ENCODE results near the gene NDUFS7. TPM values are rescaled to one million over a fixed set of nuclear protein-coding genes. Genes with fewer than 3 reads are reported as not detected.

The NDUFS7 gene
- total RNA-seq, 2 experiments from 2014 or later: 98.7 to 101 TPM

- peaks cover 27% of the 10 kb centered on the region for H3K36me3 Mint-ChIP-seq
Measured at GRCh38 chr19:1360818-1361461, 22.8 kb upstream of the NDUFS7 start.

DNA sequence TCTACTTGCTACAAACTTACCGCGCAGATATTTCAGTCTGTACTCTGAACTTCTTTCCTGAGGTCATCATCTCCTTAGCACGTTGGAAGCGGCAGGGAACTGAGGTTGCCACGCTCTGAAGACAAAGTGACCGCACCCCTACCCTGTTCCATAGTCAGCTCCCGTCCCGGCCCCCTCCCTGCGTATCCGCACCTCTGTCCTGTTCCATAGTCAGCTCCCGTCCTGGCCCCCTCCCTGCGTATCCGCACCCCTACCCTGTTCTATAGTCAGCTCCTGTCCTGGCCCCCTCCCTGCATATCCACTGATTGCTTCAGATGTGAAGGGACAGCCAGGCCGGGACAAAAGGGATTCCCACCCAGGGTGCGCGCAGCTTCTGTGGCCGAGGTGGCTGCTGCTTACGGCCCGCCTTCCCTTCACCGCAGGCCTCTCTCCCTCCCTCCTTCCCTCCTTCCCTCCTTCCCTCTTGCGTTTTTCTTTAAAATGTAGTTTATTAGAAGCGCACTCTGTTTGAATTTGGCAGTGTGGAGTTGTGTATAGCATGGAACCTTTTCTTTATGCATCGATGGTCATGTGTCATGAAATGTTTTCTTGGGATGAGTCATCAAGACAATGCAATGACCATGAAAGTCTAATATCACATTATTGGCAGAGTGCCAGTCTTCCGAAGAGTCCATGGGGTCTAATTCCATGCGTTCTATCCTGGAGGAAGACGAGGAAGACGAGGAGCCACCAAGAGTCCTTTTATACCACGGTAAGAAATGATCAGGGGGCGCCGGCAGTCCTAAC is 21.9 kb upstream of the NDUFS7 start:
- peaks cover 33% of the 10 kb centered on the region for H3K4me1 Mint-ChIP-seq
- no peaks in the 10 kb centered on the region for H3K9me3 Mint-ChIP-seq
- H3K27ac Mint-ChIP-seq: no peak overlapping the region
- DNase-seq: no peak
- H3K27me3 Mint-ChIP-seq: no peaks in the 10 kb centered on the region
- H3K4me3 Mint-ChIP-seq: no peak overlapping the region
- peaks cover 27% of the 10 kb centered on the region for H3K36me3 Mint-ChIP-seq

More at GRCh38 chr19:1360818-1361461, 22.8 kb upstream of the NDUFS7 start:
- Mint-ChIP-seq H3K4me1 (peaks cover 37% of the 10 kb centered on the region), H3K27me3 (no peaks in the 10 kb centered on the region), H3K9me3 (no peaks in the 10 kb centered on the region), H3K4me3 (no peak overlapping the region), H3K27ac (no peak overlapping the region)
- DNase-seq: no peak

DNA sequence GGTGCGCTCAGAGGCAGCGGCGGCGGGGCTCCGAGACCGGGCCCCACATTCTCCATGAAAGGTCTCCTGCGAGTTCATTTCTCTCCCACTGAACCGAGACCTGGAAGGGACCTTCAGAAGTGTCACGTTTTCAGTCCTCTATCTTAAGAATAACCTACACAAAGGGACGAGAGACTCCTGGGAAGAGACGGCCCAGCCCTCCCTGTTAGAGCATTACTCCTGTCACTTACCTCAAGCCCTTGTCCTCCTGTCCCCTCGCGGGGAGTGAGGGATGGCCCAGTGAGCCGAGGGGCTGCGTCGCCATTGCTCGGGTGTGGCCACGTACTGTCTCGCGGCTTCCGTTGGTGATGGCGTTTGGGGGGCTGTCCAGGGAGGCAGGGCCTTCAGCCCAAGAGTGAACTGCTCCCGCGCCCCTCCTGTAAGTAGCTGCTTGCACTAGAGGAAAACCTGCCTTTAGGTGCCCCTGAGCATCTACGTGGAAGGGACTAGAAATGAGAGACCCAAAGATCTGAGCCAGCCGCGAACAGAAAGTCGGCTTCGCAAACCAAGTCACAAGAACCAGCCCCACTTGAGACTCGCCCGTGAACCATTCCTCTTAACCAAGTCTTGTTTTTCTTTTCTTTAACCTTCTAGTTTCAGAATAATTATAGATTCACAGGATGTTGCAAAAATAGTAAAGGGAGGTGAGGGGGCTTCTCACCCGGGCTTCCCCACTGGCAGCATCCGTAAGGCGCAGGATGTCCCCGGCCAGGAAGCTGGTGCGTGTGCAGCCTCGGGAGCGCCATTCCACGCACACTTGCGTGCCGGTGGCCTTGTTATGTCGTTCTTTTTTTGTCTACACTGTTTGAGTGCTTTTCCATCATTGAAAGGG is 21.1 kb upstream of the NDUFS7 start:
- no peaks in the 10 kb centered on the region for H3K9me3 Mint-ChIP-seq
- H3K27ac Mint-ChIP-seq: peak overlapping the region; percentile 56
- peaks cover 33% of the 10 kb centered on the region for H3K4me1 Mint-ChIP-seq
- H3K27me3 Mint-ChIP-seq: no peaks in the 10 kb centered on the region
- no peak for DNase-seq
- peaks cover 27% of the 10 kb centered on the region for H3K36me3 Mint-ChIP-seq
- peak overlapping the region; percentile 3 for H3K4me3 Mint-ChIP-seq

GRCh38 chr19:1363599-1363998 is 20.1 kb upstream of the NDUFS7 start:
- no peak for DNase-seq
- no peaks in the 10 kb centered on the region for H3K27me3 Mint-ChIP-seq
- H3K36me3 Mint-ChIP-seq: peaks cover 25% of the 10 kb centered on the region
- peak overlapping the region; percentile 14 for H3K4me3 Mint-ChIP-seq
- H3K4me1 Mint-ChIP-seq: peaks cover 33% of the 10 kb centered on the region
- H3K9me3 Mint-ChIP-seq: no peaks in the 10 kb centered on the region
- peak overlapping the region; percentile 47 for H3K27ac Mint-ChIP-seq

GRCh38 chr19:1364070-1364704 is 19.5 kb upstream of the NDUFS7 start:
- no peaks in the 10 kb centered on the region for H3K9me3 Mint-ChIP-seq
- DNase-seq: peak; percentile 43
- peaks cover 23% of the 10 kb centered on the region for H3K36me3 Mint-ChIP-seq
- no peaks in the 10 kb centered on the region for H3K27me3 Mint-ChIP-seq
- peak overlapping the region; percentile 64 for H3K4me3 Mint-ChIP-seq
- H3K4me1 Mint-ChIP-seq: peaks cover 33% of the 10 kb centered on the region
- H3K27ac Mint-ChIP-seq: peak overlapping the region; percentile 89

DNA sequence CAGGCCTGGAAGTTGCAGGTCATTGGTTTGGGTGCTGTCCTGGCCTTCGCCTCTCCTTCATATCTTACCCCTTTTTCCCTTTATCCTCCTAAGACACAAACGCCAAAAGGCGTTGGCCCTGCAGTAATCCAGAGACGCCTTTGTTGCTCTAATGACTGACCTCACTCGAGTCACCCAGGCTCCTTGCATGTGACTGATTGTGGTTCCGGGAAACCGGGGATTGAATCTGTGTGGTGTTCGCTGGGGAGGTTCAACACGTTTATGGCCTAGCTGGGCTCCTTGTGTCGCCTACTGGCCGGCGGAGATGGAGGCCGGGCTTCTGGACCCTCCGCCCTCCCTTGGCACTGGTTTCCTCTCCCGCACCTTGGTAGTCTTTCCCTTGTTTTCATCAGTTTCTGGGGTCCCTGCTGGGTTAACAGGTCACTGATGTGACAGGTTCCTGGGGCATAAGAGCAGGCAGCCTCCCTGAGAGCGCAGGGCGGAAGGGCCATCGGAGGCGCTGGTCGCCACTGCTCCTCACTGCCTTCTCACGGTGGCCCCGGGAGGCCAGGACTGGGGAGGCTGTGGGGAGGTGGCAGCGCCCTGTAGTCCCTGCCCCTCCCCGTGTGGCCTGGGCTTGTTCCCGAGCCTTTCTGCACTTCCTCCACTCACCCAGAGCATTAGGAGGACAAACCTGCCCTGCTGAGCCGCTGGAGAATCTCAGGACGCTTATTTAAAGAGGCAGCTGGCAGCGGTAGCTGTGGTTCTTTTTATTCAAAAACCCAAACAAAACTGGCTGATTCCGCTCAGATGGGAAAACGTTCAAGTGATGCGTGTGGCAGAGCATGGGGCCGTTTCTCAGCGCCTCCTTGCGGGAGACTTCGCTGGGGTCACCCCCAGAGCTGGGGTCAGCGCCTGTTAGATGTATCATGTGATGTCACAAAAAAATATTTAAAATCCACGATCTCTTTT is 18.1 kb upstream of the NDUFS7 start:
- Mint-ChIP-seq H3K27me3 (no peaks in the 10 kb centered on the region), H3K4me1 (peaks cover 33% of the 10 kb centered on the region), H3K27ac (no peak overlapping the region), H3K9me3 (no peaks in the 10 kb centered on the region), H3K36me3 (peaks cover 21% of the 10 kb centered on the region), H3K4me3 (no peak overlapping the region)
- no peak for DNase-seq

- Mint-ChIP-seq H3K27ac (no peak overlapping the region), H3K27me3 (no peaks in the 10 kb centered on the region), H3K4me3 (no peak overlapping the region), H3K4me1 (peaks cover 33% of the 10 kb centered on the region), H3K36me3 (peaks cover 21% of the 10 kb centered on the region), H3K9me3 (no peaks in the 10 kb centered on the region)
- DNase-seq: no peak
Measured at GRCh38 chr19:1366296-1366695, 17.4 kb upstream of the NDUFS7 start.

- H3K4me3 Mint-ChIP-seq: no peak overlapping the region
- H3K36me3 Mint-ChIP-seq: peaks cover 20% of the 10 kb centered on the region
- no peak for DNase-seq
- no peak overlapping the region for H3K27ac Mint-ChIP-seq
- H3K4me1 Mint-ChIP-seq: peaks cover 30% of the 10 kb centered on the region
- H3K27me3 Mint-ChIP-seq: no peaks in the 10 kb centered on the region
- no peaks in the 10 kb centered on the region for H3K9me3 Mint-ChIP-seq
Measured at GRCh38 chr19:1366899-1367870, 16.5 kb upstream of the NDUFS7 start.

DNA sequence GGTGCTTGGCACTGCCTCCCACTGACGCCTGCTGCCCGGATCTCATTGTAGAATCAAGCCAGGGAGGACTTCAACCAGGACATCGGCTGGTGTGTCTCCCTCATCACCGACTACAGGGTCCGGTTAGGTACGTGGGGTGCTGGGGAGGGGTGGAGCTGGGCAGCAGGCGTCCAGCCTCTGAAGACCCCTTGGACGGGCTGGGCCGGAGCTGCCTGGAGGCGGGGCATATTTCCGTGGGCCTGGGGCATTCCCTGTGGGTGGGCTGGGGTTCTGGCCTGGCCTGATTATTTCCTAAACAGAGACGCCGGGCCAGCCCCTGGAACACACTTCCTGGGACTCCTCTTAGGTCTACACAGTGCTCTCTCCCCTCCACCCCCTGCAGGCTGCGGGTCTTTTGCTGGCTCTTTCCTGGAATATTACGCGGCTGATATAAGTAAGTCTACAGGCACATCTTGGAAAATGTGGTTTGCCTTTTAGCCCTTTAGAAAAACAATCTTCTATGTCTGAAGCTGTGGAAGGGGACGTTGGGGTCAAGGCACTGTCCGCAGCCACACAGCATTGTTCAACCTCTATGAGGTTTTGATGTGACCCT is 14.4 kb upstream of the NDUFS7 start:
- H3K4me1 Mint-ChIP-seq: peaks cover 8% of the 10 kb centered on the region
- no peaks in the 10 kb centered on the region for H3K27me3 Mint-ChIP-seq
- no peak for DNase-seq
- H3K9me3 Mint-ChIP-seq: no peaks in the 10 kb centered on the region
- peaks cover 10% of the 10 kb centered on the region for H3K36me3 Mint-ChIP-seq
- H3K4me3 Mint-ChIP-seq: no peak overlapping the region
- H3K27ac Mint-ChIP-seq: no peak overlapping the region

- H3K27ac Mint-ChIP-seq: no peak overlapping the region
- no peak for DNase-seq
- no peaks in the 10 kb centered on the region for H3K27me3 Mint-ChIP-seq
- peaks cover 10% of the 10 kb centered on the region for H3K36me3 Mint-ChIP-seq
- no peaks in the 10 kb centered on the region for H3K4me1 Mint-ChIP-seq
- no peaks in the 10 kb centered on the region for H3K9me3 Mint-ChIP-seq
- no peak overlapping the region for H3K4me3 Mint-ChIP-seq
Measured at GRCh38 chr19:1370579-1371361, 12.9 kb upstream of the NDUFS7 start.

GRCh38 chr19:1373042-1373533 is 10.6 kb upstream of the NDUFS7 start:
- H3K9me3 Mint-ChIP-seq: no peaks in the 10 kb centered on the region
- H3K27me3 Mint-ChIP-seq: no peaks in the 10 kb centered on the region
- no peak overlapping the region for H3K27ac Mint-ChIP-seq
- no peak overlapping the region for H3K4me3 Mint-ChIP-seq
- no peak for DNase-seq
- no peaks in the 10 kb centered on the region for H3K4me1 Mint-ChIP-seq
- H3K36me3 Mint-ChIP-seq: peaks cover 7% of the 10 kb centered on the region

Measured in activated naive CD8-positive, alpha-beta T cell treated with anti-CD3 and anti-CD28 coated beads for 36 hours (primary cell).